GM12874 (cell line): ENCODE data around the gene ANO1.

Experiments
- TF ChIP-seq, protein P1 (sequence below): IDR thresholded peaks from 2 replicates; pipeline ENCODE4 v1.5.1; 2011; ENCODE audit warnings: low read depth, mild to moderate bottlenecking, control low read depth, low read length, moderate library complexity; ENCODE audit not compliant: insufficient read depth

ANO1 gene

GRCh38 chr11:70206226-70206981, 128.3 kb downstream of the ANO1 start:
- TF ChIP-seq, protein P1, sequence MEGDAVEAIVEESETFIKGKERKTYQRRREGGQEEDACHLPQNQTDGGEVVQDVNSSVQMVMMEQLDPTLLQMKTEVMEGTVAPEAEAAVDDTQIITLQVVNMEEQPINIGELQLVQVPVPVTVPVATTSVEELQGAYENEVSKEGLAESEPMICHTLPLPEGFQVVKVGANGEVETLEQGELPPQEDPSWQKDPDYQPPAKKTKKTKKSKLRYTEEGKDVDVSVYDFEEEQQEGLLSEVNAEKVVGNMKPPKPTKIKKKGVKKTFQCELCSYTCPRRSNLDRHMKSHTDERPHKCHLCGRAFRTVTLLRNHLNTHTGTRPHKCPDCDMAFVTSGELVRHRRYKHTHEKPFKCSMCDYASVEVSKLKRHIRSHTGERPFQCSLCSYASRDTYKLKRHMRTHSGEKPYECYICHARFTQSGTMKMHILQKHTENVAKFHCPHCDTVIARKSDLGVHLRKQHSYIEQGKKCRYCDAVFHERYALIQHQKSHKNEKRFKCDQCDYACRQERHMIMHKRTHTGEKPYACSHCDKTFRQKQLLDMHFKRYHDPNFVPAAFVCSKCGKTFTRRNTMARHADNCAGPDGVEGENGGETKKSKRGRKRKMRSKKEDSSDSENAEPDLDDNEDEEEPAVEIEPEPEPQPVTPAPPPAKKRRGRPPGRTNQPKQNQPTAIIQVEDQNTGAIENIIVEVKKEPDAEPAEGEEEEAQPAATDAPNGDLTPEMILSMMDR, result no peak

DNA sequence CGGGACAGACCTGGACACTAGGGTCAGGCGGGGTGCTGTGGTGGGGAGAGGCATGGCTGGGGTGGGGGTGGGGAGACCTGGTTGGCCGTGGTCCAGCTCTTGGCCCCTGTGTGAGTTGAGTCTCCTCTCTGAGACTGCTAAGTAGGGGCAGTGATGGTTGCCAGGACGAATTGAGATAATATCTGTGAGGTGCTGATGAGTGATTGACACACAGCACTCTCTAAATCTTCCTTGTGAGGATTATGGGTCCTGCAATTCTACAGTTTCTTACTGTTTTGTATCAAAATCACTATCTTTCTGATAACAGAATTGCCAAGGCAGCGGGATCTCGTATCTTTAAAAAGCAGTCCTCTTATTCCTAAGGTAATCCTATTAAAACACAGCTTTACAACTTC, 128.9 kb downstream of the ANO1 start:
- TF ChIP-seq, protein P1, result no peak

GRCh38 chr11:70207531-70208131, 129.5 kb downstream of the ANO1 start:
- TF ChIP-seq, protein P1, result no peak

DNA sequence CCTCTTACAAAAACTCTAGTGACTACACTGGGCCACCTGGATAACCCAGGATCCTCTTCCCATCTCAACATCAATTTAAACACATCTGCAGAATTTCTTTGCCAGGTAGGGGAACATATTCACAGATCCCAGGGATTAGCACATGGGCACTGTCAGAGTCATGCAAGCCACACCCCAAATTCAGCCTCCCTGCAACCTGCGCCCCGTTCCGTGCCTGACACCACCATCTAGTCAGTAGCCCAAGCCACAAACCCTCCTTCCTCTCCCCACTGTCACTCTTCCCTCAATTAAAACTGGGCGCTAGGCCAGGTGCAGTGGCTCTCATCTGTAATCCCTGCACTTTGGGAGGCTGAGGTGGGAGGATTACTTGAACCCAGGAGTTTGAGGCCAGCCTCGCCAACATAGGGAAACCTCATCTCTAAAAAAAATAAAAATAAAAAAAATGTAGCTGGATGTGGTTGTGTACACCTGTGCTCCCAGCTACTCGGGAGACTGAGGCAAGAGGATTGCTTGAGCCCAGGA, 131.3 kb downstream of the ANO1 start:
- TF ChIP-seq, protein P1, result no peak

DNA sequence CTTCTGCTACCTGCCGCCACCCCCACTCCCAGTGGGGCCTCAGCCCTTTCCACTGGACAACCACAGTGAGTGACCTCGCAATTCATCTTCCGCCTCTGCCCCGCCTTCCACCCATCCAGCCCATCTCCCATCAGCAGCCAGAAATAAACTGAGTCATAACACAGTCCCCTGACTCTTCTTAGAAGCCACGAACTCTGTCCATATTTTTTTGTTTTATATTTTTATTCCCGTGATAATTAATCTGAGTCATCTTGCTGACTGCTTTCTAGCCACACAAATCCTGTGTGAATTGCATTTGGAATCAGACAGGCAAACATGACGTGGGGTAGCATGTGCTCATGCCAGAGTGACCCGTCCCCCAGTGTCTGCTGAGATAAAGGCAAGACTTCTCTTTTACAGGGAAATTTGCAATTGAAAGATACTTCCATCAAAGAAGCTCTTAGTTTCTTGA, 132.0 kb downstream of the ANO1 start:
- TF ChIP-seq, protein P1, result no peak

DNA sequence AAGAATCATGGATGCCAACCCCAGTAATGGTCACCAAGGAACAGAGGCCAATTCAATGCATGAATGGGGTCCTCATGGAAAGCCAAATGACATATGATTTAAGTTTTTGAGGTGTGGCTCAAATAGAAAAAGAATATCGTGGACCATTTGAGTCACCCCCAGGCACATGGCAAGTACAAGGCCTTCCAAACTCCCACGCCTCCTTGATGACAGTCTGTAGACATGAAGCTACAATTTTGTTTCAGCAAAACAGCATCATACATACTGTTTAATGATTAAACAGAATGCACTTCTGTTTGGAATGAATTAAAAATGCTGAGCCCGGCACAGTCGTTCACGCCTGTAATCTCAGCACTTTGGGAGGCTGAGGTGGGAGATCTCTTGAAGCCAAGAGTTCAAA, 132.4 kb downstream of the ANO1 start:
- TF ChIP-seq, protein P1, result no peak

GRCh38 chr11:70212227-70212811, 134.2 kb downstream of the ANO1 start:
- TF ChIP-seq, protein P1, result no peak
